ENCODE measurements around the gene IER5L.

The IER5L gene

DNA sequence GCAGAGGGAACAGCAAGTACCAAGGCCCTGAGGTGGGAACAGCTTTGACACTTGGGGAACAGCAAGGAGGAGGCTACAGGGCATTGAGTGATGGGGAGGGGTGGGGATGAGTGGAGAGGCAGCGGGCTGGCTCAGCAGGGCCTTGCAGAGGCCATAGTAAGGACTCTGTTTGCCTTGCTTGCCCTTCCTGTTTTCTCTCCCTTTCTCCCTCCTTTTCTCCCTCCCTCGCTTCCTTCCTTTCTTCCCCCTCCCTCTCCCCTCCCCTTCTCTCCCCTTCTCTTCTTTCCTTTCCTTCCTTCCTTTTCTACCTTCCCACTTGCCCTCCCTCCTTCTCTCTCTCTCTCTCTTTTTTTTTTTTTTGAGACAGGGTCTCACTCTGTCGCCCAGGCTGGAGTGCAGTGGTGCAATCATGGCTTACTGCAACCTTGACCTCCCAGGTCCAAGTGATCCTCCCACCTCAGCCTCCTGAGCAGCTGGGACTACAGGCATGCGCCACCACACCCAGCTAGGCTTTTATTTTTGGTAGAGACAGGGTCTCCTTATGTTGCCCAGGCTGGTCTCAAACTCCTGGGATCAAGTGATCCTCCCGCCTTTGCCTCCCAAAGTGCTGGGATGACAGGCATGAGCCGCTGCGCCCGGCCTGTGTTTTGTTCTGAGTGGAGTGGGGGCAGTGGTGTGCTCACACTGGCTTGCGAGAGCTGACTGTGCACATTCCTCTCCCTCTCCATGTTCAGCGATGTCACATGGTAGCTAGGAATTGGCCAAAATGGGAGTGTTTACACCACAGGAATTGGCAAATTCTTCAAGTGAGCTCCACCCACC lies 17.1 kb downstream of the IER5L start:
- no peak for DNase-seq

DNA sequence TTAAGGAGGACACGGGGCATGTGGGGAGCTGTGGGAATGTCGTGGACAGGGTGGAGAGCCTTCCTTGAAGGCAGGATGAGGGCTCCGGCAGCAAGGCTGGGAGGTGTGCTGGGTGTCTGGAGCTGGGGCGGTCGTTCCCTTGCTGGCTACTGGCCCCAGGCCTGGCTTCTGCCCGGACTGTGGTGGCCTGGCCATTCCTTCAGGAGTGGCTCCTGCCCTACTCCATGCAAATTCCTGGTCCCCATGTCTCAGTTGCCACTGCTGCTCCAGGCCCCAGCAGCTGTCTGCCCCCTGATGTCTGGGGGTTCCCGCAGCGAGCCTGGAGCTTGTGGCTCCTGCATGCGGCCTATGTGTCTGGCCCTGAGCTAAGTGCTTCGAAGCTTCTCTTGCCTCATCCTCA lies 21.9 kb downstream of the IER5L start:
- no peak for DNase-seq

DNA sequence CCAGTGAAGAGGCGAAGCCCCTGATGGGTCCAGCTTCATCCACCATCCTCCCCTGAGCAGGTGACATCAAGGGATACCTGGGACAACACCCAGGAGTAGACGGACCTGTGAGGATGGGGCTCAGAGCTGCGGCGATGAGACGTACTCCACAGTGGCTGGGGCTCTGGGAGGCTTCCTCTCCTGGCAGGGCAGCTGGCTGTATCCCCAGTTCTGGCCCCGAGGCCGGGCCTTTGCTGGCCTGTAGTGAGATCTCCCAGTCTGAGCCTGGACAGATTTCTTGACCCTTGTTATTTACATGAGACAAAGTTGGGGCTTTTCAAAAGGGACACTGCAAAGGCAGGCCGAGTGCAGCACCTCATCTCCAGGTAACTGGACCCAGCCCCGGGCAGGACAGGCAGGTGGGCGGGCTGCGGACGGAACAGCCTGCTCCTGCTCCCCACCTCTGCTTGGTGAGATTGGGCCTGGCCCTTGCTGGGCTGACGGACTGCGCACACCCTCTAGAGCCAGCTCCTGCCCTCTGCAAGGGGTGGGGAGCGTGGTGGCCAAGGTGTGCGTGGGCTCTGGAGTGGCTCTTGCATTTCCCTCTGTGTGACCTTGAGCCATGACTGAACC lies 23.1 kb downstream of the IER5L start:
- DNase-seq, result no peak

DNA sequence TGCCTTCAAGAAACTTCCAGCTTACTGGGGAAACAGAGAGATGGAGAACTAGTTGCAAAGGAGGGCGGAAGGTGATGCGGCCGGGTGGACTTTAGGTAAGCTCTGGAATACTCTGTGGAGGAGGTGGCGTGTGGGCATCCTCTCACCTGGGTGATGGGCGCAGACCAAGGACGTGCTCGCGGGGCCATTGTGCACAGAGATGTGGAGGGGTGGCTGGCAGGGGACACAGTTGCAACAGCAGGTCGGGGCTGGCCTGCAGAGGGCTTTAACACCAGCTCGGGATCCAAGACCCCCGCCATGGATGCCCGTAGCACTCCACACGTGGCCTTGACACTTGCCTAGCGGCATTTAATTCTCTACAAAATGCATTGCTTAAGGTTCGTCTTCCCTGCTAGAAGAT lies 26.6 kb downstream of the IER5L start:
- DNase-seq, result no peak

DNA sequence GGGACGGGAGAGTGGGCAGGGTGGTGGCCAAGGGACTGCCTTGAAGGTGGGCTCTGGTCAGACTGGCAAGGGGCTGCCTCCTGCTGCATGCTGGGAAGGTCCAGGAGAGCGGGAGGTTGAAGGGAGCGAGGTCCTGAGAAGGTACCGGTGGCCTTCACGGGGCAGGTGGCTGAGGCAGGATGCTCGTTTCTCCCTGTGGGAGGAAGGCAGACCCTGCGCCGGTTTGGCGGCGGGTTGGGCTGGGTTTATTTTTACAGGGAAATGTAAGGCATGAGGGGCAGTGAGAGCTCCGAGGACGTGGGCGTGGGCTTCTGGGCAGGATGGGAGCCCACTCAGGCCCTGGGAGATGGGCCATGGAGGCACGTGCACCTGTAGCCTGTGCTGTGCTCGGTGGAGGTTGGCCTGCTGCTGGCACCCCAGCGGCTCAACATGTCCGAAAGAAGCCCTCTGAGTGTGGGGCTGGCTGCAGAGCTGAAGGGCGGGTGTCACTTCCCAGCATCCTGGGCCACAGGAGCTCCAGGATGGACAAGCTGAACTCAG lies 27.3 kb downstream of the IER5L start:
- DNase-seq, result no peak

DNA sequence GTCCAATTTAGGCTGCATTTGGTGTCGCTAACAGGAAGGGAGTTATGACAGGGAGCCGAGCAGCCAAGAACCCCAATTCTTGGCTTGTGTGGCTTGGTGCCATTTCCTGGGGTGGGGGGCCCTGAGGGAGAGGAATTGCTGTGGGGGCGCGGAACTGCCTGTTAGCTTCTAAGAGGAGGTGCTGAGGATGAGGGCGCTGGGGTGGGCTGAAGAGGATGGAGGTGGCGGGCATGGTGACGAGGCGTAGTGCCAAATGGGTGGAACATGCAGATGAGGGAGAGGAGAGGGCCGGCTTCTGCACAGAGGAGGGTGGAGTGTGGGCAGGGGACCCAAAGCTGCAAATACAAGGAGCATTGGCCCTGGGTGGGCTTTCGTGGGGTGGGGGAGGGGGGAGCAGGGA lies 27.9 kb downstream of the IER5L start:
- DNase-seq, result no peak

DNA sequence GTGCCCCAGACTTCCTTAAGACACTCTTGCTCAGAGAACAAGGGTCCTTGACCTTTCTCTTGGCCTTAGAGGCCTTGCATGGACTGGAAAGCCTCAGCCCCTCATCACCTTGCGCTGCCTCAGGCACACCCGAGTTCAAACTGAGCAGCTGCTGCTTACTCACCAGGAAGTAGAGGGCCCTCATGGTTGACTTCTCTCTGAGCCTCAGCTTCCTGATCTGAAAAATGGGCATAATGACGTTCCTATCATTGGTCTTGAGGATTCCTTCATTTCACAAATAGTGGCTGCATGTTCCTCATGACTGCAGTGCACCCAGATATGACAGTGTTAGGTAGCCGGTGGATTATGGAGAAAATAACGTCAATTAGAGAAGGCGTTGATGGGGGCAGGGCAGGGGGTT lies 28.6 kb downstream of the IER5L start:
- DNase-seq, result no peak

DNA sequence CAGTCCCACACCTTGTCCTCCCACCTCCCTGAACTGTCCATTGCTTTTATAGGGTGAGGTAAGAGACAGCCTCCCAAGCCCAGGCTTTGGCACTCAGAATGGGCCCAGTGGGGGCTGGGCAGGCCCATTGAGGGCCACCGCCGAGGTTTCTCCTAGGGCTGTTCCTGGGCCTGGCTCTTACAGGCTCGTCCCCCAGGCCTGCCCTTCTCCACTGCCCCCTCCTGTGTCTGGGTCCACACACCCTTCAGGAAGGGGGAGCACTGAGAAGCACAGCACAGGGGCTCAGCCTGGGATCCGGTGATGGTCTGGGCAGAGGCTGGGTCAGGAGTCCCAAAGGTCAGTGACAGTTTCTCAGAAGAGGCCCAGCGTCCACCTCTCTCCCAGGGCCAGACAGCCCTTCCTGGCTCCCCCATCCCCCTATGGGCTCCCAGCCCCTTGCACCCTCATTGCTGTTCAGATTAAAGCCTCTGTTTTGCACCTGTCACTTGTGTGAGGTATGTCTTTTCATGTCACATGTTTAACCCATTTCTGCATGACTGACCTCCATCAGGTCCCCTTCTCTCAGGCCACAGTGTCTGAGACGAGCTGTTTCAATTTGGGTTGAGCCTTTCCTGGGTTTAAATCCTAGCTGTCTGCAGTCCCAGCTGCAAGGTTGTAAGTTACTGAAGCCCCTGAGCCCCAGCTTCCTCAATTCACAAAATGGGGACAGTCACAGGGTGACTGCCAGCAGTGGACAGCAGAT lies 29.4 kb downstream of the IER5L start:
- DNase-seq, result no peak

DNA sequence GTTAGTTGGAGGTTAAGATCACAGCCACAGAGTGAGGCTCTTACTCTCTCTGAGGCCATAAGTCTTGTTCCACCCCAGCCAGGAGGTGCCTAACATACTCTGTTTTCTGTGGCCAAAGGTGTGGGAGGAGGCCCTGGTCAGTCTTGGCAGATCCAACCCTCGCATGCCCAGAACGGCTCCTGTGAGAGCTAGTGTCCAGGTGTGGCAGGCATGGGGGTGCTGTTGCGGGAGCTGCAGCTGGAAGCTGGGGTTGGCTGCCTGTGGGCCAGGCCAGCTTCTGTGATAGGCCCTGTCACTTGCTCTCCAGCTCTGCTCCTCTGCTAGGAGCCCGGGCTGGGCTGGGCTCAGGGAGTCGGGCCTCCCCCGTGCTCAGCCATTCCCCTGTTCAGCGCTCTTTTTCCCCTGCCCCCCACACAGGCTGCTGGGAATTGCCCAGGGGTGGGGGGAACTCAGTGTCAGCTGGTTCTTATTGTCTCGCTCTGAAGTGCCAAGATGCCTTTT lies 31.6 kb downstream of the IER5L start:
- DNase-seq, result no peak

DNA sequence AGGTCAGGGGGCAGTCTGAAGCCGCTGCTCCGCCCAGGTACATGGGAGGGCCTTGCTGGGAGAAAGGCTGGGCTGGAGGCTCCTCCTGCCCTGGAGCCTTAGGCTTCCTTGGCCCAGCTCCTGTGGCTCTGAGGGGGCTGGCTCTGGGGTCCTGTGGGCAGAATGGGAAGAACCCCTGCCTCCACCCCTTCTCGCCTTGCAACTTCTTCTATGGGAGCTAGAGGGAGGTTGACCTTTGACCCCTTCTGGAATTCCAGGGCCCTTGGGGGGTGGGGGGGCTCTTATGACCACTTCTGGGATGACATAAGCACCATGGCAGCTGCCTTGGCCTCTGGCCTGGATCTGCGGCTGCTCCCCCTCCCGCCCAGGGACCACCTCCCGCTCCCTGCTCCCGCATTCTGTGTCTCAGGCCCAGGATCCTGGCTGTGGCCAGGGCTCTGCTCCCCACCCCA lies 32.2 kb downstream of the IER5L start:
- DNase-seq, result no peak

DNA sequence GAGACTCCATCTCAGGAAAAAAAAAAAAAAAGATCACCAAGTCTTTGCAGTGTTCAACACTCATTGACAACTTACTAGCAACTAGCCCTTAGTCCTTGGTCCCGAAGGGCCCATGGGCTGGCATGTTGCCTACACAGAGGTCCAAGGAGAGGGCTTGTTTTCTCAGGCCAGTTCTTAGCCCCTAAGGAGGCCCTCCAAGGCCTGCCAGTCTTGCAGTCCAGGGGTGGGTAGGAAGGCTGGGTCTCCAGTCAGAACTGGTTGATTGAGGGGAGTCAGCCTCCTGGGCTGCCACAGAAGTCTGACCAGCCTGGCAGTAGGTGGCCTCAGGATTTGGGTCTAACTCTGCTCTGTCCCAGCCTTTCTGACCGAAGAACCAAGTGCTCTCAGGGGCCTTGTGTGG lies 32.7 kb downstream of the IER5L start:
- DNase-seq, result no peak

DNA sequence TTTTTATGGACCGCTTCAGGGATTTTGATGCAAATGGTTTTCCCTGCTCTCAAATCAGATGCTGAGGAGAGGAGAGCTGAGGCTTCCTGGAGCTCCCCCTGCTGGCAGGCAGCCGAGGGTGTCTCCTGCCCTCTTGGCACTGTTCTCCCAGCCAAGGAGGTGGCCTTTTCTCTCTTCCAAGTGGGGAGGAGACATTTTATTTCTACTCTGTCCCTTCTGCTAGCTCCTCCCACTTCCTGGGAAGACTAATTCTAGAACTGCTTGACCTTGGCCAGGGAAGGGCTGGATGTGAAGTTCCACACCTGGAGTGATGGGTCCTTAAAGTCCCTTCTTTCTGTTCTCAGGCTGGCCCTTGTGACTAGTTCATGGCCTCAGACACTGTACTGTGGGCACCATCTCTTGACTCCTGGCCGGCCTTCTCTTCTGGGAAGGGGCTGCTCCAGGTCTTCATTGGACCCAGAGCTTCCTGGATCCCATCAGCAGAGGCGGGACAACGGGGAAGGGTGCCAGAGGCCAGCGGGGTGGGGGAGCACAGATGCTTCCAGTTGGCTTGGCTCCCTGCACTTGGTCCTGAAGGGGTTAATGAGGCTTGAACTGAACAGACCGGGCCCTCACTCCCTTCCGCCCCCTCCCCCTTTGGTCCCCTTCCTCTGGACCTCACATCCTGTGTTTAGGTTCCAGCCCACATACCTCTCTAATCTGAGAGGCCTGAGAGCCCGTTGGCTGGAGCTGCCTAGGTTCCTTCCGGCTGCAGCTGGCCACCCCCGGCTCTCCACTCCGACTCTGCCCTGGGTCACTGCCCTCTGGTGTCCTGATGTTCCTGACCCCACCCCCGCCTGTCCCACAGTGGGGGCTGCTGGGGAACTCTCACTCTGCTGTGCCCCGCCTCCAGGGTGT lies 34.8 kb downstream of the IER5L start:
- DNase-seq, result peak; percentile 69 to 73

DNA sequence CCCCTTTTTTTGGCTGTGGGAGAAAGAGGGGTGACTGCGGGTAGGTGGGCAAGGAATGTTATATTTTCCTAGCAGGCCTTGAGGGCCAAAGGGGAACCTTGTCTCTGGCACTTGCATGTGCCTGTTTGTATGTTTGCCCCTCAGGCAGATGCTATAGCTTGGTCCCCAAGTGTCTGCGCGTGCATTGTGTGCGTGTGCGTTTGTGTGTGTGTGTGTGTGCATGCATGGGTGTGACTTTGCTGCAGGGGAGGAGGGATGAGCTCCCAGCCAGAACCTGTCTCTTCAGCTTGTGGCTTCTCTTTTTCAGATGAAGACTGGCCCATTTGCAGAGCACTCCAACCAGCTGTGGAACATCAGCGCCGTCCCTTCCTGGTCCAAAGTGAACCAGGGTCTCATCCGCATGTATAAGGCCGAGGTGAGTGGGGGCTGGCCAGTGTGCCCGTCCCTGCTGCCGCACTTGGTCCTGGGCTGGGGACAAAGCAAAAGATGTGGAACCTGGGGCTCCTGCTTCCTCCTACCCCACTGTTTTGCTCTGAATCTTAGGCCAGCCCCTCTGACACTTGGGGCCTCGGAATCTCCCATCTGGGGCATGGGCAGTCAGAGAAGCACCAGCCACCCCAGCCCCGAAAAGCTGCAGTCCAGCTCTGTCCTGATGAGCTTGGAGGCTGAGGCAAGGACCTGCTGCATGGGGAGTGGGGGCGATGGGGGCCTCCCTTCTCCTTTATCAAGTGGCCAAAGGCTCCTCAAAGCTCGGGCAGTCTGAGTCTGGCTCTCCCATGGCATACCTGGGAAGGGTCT lies 35.7 kb downstream of the IER5L start:
- DNase-seq, result no peak

DNA sequence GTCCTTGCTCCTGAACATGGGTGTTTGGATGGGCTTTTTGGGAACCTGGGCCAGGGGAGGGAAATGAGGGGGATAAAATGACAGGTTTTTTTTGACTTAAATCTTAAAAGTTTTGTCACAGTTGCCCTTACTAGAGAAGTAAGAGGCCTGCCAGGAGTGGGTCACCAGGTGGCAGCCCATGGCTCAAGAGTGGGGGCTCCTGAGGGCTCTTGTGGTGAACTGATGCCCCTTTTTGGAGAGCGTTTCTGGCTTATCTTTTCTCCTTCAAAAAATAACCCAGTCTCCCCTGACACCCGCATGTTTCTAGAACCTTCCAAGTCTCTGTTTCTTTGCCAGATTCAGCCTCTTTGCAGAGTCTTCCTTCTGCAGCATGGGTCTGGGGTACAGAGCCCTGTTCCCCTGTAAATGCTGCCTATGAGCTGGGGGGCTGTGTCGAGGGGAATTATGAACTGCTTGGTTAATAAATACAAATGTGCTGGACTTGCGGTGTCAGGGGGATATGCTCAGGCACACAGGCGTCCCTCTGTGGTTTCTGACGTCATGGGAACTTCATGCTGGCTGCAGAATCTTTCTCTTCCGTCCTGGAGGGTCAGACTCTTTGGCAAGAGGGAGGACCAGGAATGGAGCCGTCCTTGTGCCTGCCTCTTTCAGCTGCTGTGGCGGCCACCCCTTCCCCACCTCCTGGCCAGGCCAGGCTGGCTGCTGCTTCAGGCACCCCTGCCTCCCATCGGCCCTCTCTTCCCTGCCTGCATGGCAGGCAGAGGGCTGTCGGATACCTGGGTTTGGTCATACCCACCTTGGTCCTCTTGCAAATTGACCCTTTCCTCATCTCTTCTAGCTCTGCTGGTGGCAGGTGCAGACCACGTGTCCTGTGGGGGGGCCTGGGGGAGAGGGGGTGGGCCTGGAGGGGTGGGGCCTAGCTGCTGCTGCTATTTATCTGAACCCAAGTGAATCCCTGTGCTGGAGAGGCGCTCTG lies 36.7 kb downstream of the IER5L start:
- no peak for DNase-seq

DNA sequence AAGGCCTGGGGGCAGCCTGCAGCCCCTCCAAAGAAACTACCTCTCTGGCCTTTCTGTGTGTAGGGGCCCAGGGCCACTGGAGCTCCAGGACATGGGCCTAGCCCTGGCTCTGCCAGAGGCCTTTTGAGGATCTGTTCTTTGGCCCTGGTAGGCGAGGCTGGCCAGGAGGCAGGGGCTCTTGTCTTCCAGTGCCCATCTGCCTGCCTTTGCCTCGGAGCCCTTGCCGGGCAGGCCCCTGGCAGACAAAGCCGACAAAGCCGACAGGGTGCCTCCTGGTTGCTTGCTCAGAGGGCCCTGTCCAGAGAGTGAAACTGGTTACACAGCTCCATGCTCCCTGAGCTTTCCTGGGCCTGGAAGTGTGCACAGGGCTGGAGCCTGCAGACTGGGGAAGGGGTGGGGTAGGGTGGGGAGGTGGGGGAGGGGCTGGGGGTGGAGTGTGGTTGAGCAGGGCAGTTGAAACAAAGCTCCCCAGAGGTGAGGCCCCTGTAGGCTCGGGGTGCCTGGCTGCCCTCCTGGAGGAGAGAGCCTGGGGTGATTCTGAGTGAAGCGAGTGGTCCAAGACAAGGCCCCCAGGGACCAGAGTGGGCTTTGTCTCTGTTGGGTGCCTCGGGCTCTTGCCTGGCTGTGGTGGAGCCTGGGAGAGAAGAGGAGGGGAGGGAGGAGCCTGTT lies 37.5 kb downstream of the IER5L start:
- DNase-seq, result no peak

DNA sequence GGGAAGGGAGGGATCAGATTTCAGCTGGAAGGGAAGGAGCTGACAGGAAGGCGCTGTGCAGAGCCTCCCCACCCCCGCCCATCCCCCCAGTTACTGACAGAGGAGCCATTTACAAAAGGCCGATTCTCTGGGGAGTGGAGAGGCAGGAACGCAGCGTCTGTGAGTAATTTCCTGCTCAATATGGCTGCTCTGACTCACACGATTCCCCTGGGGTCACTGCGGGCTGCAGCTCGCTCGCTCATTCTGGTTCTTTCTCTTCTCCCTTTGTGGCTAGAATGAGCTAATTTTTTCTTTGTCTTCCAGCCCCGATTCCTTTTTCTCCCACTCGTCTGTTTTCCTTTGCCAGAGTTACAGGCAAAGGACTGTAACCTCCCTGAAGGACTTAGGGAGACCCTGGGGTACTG lies 38.1 kb downstream of the IER5L start:
- DNase-seq, result peak; percentile 71 to 75

DNA sequence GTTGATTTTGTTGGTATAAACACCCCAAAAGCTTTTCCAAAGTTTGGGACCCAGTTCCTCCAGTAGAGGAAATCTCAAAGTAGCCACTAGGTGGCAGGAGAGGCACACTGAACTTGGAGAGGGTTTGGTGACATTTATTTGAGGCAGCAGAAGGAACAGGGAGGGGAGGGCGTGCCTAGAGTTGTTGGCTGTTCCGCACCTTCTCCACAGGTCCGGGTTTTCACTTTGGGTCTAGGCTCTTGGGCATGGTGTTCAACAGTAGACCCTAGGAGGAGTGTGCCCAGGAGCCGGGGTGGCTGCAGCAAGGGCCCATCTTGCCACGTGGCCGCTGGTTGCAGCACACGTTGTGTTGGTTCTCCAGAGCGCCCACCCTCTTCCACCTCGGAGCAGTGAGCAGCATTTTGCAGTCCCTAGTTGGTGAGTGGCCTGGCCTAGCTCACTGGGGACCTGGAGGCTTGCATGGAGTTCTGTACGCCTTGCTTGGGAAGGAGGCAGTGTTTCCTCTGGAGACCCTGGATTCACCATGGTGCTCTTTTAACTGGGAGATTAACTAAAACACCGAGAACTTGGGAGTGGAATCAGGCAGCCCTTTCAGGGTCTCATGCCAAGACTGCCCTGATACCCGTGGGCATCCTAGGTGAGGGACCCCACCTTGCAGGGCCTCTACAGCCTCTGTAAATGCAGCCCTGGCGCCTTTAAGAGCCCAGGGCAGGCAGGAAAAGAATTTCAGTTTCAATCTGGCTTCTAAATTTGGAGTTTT lies 38.6 kb downstream of the IER5L start:
- peak; percentile 72 to 79 for DNase-seq

DNA sequence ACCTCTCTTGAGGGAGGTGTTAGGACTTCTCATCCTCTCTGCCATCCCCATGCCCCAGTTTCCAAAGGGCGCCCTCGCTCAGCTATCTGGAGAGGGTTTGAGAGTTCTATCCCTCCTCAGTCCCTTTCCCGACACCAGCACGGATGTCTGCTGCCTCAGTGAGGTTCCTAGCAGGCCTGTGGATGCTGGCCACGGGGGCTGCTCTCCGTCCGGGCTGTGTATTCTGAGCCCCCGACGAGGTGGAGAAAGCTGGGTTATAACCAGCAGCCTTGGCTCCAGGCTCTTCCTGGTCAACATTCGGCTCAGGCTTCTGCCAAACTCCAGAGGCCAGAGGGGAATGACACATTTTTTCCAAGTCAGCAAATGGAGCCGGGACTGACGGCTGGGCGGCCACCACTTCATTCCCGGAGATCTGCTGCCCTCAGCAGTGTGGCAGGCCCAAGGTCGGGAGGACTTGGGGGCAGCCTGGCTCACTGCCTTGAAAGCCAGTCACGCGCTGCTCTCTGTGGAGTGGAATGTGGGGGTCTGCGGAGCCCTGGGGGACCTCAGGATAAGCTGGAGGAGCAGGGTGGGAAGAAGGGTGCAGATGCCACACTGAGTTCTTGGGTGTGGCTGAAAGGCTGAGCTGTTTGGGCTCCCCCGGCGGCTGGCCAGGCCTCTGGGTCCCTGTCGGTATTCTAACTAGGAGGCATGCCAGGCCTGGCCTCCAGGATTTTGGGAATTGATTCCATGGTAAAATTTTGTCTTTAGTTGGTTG lies 39.4 kb downstream of the IER5L start:
- DNase-seq, result no peak
